SU-DHL-6 (cell line): Measurements from ENCODE around the gene VPS52.

ENCODE experiments used
- H2AFZ ChIP-seq: fragments of 200-600 bp; sonication (generic); 2 replicates; pipeline ENCODE4 v1.6.1; 2014; ENCODE audit warnings: low read depth, mild to moderate bottlenecking, moderate library complexity, mixed read lengths, antibody characterized with exemption, low read length; ENCODE audit not compliant: severe bottlenecking
- H3F3A ChIP-seq: fragments of 200-600 bp; shearing (Covaris generic); 2 replicates; pipeline ENCODE4 v1.6.0; 2016; ENCODE audit warnings: antibody characterized with exemption, mild to moderate bottlenecking; ENCODE audit not compliant: insufficient read depth
- H3K27ac ChIP-seq: fragments of 200-600 bp; sonication (generic); 2 replicates; pipeline ENCODE4 v1.5.1; 2016; ENCODE audit warnings: low read depth, mild to moderate bottlenecking, low read length, moderate library complexity, mixed read lengths
- H3K27me3 ChIP-seq: fragments of 200-600 bp; sonication (generic), shearing (Covaris generic); 2 replicates; pipeline ENCODE4 v1.6.0; 2014; ENCODE audit warnings: mild to moderate bottlenecking, low read length
- H3K36me3 ChIP-seq: fragments of 200-600 bp; sonication (generic); 2 replicates; pipeline ENCODE4 v1.6.1; 2014; ENCODE audit warnings: mild to moderate bottlenecking, low read length, mixed read lengths
- H3K4me2 ChIP-seq: fragments of 300-600, 200-600 bp; shearing (Covaris generic), sonication (generic); 2 replicates; pipeline ENCODE4 v1.6.0; 2014; ENCODE audit warnings: low read length, low read depth, mild to moderate bottlenecking; ENCODE audit not compliant: poor library complexity, severe bottlenecking
- H3K4me3 ChIP-seq: fragments of 200-600 bp; sonication (generic); 2 replicates; pipeline ENCODE4 v1.5.1; 2014; ENCODE audit warnings: antibody characterized with exemption, low read length, mild to moderate bottlenecking, mixed read lengths; ENCODE audit not compliant: insufficient read depth, poor library complexity, severe bottlenecking
- H3K79me2 ChIP-seq: fragments of 200-600 bp; sonication (generic); 2 replicates; pipeline ENCODE4 v1.6.1; 2014; ENCODE audit warnings: mild to moderate bottlenecking, low read length, moderate library complexity; ENCODE audit not compliant: insufficient read depth
- H3K9ac ChIP-seq: fragments of 200-600 bp; sonication (generic); 2 replicates; pipeline ENCODE4 v1.7.0; 2014; ENCODE audit warnings: mild to moderate bottlenecking, low read length
- H3K9me2 ChIP-seq: fragments of 200-600 bp; sonication (generic); replicated peaks from 2 replicates; pipeline ENCODE4 v1.6.1; 2014; ENCODE audit warnings: low read length; ENCODE audit not compliant: insufficient read depth
- H3K9me3 ChIP-seq: fragments of 200-600 bp; sonication (generic); 2 replicates; pipeline ENCODE4 v1.6.1; 2014; ENCODE audit warnings: low read length, mixed read lengths; ENCODE audit not compliant: insufficient read depth
- H4K20me1 ChIP-seq: fragments of 200-600 bp; sonication (generic); 2 replicates; pipeline ENCODE4 v1.6.1; 2014; ENCODE audit warnings: low read depth, mild to moderate bottlenecking, antibody characterized with exemption, low read length, moderate library complexity, mixed read lengths
- CTCF ChIP-seq: fragments of 200-600 bp; sonication (generic); IDR thresholded peaks from one replicate; pipeline ENCODE4 v1.5.1; 2017; ENCODE audit warnings: antibody characterized with exemption, mild to moderate bottlenecking, low read length, moderate library complexity; ENCODE audit not compliant: insufficient read depth, poor library complexity, severe bottlenecking
- EZH2phosphoT487 ChIP-seq: fragments of 200-600 bp; sonication (generic), shearing (Covaris generic); conservative IDR thresholded peaks from 2 replicates; pipeline ENCODE4 v1.6.1; 2018; ENCODE audit warnings: mild to moderate bottlenecking, antibody characterized with exemption, low read length, moderate library complexity, mixed read lengths

VPS52 gene

GRCh38 chr6:33248643-33248931 is 23.1 kb downstream of the VPS52 start:
- peaks cover 10% of the 10 kb centered on the region for H3F3A ChIP-seq

DNA sequence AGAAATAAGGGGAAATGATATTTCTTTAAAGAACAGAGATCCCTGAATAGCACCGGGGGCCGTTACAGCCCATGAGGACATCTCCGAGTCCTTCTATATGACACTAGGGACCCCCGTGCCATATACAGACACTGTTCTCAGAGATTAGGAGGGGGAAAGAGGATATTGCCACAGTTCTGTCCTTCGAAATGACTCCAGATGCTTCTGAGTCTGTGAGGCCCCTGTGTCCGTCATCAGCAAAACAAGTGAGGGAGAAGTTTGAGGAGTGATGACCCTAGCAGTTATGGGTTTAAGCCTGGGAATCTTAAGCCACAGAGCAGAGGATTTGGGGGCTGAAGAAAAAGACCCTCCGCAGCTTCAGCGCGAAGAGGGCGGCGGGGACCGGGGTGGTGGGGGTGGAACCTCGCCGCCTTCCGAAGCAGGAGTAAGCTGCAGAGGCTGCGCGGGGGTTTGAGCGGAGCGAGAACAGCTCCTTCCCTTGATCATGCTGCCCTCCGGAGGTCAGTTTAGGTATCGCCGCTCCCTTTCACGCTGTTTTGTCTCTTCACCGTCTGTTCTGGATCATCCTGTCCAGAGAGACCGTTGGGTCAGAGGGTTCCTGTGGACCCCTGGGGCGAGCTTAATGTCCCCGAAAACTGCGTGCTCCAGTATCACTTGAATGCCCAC is 23.6 kb downstream of the VPS52 start:
- H2AFZ ChIP-seq: peak overlapping the region; percentile 88
- peaks cover 7% of the 10 kb centered on the region; the same call in 1 of the 2 replicates for H3K79me2 ChIP-seq
- H3K9me3 ChIP-seq: no peaks in the 10 kb centered on the region
- peak overlapping the region; percentile 68 for H3K9ac ChIP-seq
- peak; percentile 91 for TF ChIP-seq CTCF
- no peak for TF ChIP-seq EZH2phosphoT487
- H3K27ac ChIP-seq: peak overlapping the region; percentile 70
- H3K4me2 ChIP-seq: peak overlapping the region; percentile 86
- no peaks in the 10 kb centered on the region for H3K9me2 ChIP-seq
- no peaks in the 10 kb centered on the region for H3K36me3 ChIP-seq
- H3F3A ChIP-seq: peaks cover 10% of the 10 kb centered on the region
- H4K20me1 ChIP-seq: no peaks in the 10 kb centered on the region
- no peaks in the 10 kb centered on the region for H3K27me3 ChIP-seq
- peak overlapping the region; percentile 62 for H3K4me3 ChIP-seq

More at GRCh38 chr6:33248643-33248931, 23.1 kb downstream of the VPS52 start:
- Histone ChIP-seq H3K4me3 (peak overlapping the region; percentile 62), H3K36me3 (no peaks in the 10 kb centered on the region), H3K79me2 (peaks cover 7% of the 10 kb centered on the region; the same call in 1 of the 2 replicates), H3K4me2 (peak overlapping the region; percentile 86), H3K9me2 (no peaks in the 10 kb centered on the region), H4K20me1 (no peaks in the 10 kb centered on the region), H3K9ac (peak overlapping the region; percentile 68), H3K27ac (peak overlapping the region; percentile 70), H3K27me3 (no peaks in the 10 kb centered on the region), H3K9me3 (no peaks in the 10 kb centered on the region), H2AFZ (peak overlapping the region; percentile 88)
- TF ChIP-seq EZH2phosphoT487 (no peak), CTCF (no peak)

GRCh38 chr6:33243476-33243875 is 28.2 kb downstream of the VPS52 start:
- Histone ChIP-seq H3F3A (peaks cover 1% of the 10 kb centered on the region), H3K9me2 (no peaks in the 10 kb centered on the region), H3K4me3 (no peak overlapping the region), H3K4me2 (no peak overlapping the region), H3K9ac (no peak overlapping the region), H3K27ac (no peak overlapping the region), H4K20me1 (no peaks in the 10 kb centered on the region), H3K9me3 (no peaks in the 10 kb centered on the region), H3K36me3 (no peaks in the 10 kb centered on the region), H3K27me3 (no peaks in the 10 kb centered on the region), H3K79me2 (no peaks in the 10 kb centered on the region), H2AFZ (no peak overlapping the region)
- TF ChIP-seq CTCF (no peak), EZH2phosphoT487 (no peak)

GRCh38 chr6:33241968-33242367 is 29.7 kb downstream of the VPS52 start:
- no peaks in the 10 kb centered on the region for H3K27me3 ChIP-seq
- no peaks in the 10 kb centered on the region for H4K20me1 ChIP-seq

More at GRCh38 chr6:33241968-33242367, 29.7 kb downstream of the VPS52 start:
- H2AFZ ChIP-seq: no peak overlapping the region
- no peak overlapping the region for H3K9ac ChIP-seq
- no peak for TF ChIP-seq CTCF
- TF ChIP-seq EZH2phosphoT487: no peak
- no peaks in the 10 kb centered on the region for H3K79me2 ChIP-seq
- H3K27ac ChIP-seq: no peak overlapping the region
- no peak overlapping the region for H3K4me2 ChIP-seq
- H3K4me3 ChIP-seq: no peak overlapping the region
- no peaks in the 10 kb centered on the region for H3F3A ChIP-seq
- no peaks in the 10 kb centered on the region for H3K9me2 ChIP-seq
- no peaks in the 10 kb centered on the region for H3K36me3 ChIP-seq
- no peaks in the 10 kb centered on the region for H3K9me3 ChIP-seq
